Karpas-422 (cell line): ENCODE data around the gene CCL22. TPM values are rescaled to one million over a fixed set of nuclear protein-coding genes. Genes with fewer than 3 reads are reported as not detected.

Experiments used
- DNase-seq: peaks from one replicate; pipeline ENCODE4 v3.0.0-alpha.2; 2015
- H2AFZ ChIP-seq: fragments of 200-600 bp; sonication (generic); 2 replicates; pipeline ENCODE4 v1.6.1; 2014; ENCODE audit warnings: antibody characterized with exemption, low read length, mixed read lengths
- H3K27ac ChIP-seq: fragments of 200-600 bp; sonication (generic); 2 replicates; pipeline ENCODE4 v1.5.1; 2014; ENCODE audit warnings: mild to moderate bottlenecking, low read length, moderate library complexity
- H3K27me3 ChIP-seq: fragments of 200-600 bp; sonication (generic); 2 replicates; pipeline ENCODE4 v1.6.1; 2014; ENCODE audit warnings: low read length, mixed read lengths
- H3K36me3 ChIP-seq: fragments of 200-600 bp; sonication (generic); 2 replicates; pipeline ENCODE4 v1.6.1; 2014; ENCODE audit warnings: low read length, mixed read lengths; ENCODE audit not compliant: insufficient read depth
- H3K4me1 ChIP-seq: fragments of 200-600 bp; sonication (generic); 2 replicates; pipeline ENCODE4 v1.6.1; 2014; ENCODE audit warnings: mild to moderate bottlenecking, low read length, mixed read lengths
- H3K4me2 ChIP-seq: fragments of 200-600 bp; sonication (generic); 2 replicates; pipeline ENCODE4 v1.6.1; 2014; ENCODE audit warnings: low read length, low read depth, mild to moderate bottlenecking; ENCODE audit not compliant: poor library complexity, severe bottlenecking
- H3K4me3 ChIP-seq: fragments of 200-600 bp; sonication (generic); 2 replicates; pipeline ENCODE4 v1.5.1; 2014; ENCODE audit warnings: mild to moderate bottlenecking, antibody characterized with exemption, low read length, mixed read lengths
- H3K79me2 ChIP-seq: fragments of 200-600 bp; sonication (generic); 2 replicates; pipeline ENCODE4 v1.6.1; 2014; ENCODE audit warnings: mild to moderate bottlenecking, low read length, mixed read lengths
- H3K9ac ChIP-seq: fragments of 200-600 bp; sonication (generic); 2 replicates; pipeline ENCODE4 v1.6.0; 2014; ENCODE audit warnings: low read length
- H3K9me2 ChIP-seq: fragments of 200-600 bp; sonication (generic), shearing (Covaris generic); replicated peaks from 2 replicates; pipeline ENCODE4 v1.6.0; 2014; ENCODE audit warnings: mild to moderate bottlenecking, low read length, moderate library complexity; ENCODE audit not compliant: insufficient read depth
- H3K9me3 ChIP-seq: fragments of 300-700, 200-600 bp; sonication (generic); 2 replicates; pipeline ENCODE4 v1.6.1; 2014; ENCODE audit warnings: low read length, mixed read lengths
- H4K20me1 ChIP-seq: fragments of 200-600 bp; sonication (generic); 2 replicates; pipeline ENCODE4 v1.6.1; 2014; ENCODE audit warnings: mild to moderate bottlenecking, antibody characterized with exemption, low read length, low read depth; ENCODE audit not compliant: insufficient read depth
- total RNA-seq: library from RNA; depleted of rRNA; stranded (reverse); fragments of >200 nt; shearing (Covaris generic); gene quantifications from 2 replicates; pipeline ENCODE4 v1.2.3, GENCODE V29; 2014; ENCODE audit warnings: low replicate concordance

CCL22 gene
- total RNA-seq, 1 experiment from 2014 or later: not detected

DNA sequence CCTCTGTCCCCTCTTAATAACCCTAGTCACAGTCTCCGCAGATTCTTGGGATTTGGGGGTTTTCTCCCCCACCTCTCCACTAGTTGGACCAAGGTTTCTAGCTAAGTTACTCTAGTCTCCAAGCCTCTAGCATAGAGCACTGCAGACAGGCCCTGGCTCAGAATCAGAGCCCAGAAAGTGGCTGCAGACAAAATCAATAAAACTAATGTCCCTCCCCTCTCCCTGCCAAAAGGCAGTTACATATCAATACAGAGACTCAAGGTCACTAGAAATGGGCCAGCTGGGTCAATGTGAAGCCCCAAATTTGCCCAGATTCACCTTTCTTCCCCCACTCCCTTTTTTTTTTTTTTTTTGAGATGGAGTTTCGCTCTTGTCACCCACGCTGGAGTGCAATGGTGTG is 5.6 kb downstream of the CCL22 start:
- no peak overlapping the region for H3K4me3 ChIP-seq

DNA sequence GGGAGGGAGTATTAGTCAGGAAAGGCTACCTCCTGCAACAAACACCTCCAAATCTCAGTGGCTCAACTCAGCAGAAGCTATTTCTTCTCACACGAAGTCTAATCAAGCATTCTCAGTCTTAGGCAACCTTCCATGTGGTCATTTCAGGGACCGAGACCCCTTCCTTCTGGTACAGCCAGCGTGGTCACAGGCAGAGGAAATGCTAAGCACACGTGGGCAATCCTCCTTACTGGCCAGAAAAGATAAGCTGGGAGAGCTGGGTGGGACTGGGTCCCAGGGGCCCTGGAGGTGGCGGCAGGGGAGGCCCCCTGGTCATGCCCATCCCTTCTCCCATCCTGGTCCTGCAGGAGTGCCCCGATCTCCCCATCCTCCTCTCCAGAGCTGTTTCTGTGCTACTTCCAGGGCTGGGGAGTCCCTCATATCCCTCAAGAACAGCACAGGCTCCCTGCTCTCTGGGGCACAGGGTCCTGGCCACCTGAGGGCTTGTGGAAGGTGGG is 8.0 kb downstream of the CCL22 start:
- no peaks in the 10 kb centered on the region for H3K79me2 ChIP-seq
- no peak overlapping the region for H3K27ac ChIP-seq
- H4K20me1 ChIP-seq: no peaks in the 10 kb centered on the region
- H3K4me1 ChIP-seq: no peaks in the 10 kb centered on the region
- no peaks in the 10 kb centered on the region for H3K36me3 ChIP-seq
- no peaks in the 10 kb centered on the region for H3K27me3 ChIP-seq
- no peak overlapping the region for H3K4me2 ChIP-seq
- H2AFZ ChIP-seq: no peak overlapping the region
- no peaks in the 10 kb centered on the region for H3K9me2 ChIP-seq
- H3K4me3 ChIP-seq: no peak overlapping the region
- no peak overlapping the region for H3K9ac ChIP-seq
- H3K9me3 ChIP-seq: no peaks in the 10 kb centered on the region
- no peak for DNase-seq

More for the DNA sequence above, 5.6 kb downstream of the CCL22 start:
- Histone ChIP-seq H3K9me3 (no peaks in the 10 kb centered on the region), H3K27ac (no peak overlapping the region), H3K9ac (no peak overlapping the region), H4K20me1 (no peaks in the 10 kb centered on the region), H2AFZ (no peak overlapping the region), H3K9me2 (no peaks in the 10 kb centered on the region), H3K36me3 (no peaks in the 10 kb centered on the region), H3K79me2 (no peaks in the 10 kb centered on the region), H3K4me2 (no peak overlapping the region), H3K27me3 (no peaks in the 10 kb centered on the region), H3K4me1 (no peaks in the 10 kb centered on the region)
- DNase-seq: no peak

DNA sequence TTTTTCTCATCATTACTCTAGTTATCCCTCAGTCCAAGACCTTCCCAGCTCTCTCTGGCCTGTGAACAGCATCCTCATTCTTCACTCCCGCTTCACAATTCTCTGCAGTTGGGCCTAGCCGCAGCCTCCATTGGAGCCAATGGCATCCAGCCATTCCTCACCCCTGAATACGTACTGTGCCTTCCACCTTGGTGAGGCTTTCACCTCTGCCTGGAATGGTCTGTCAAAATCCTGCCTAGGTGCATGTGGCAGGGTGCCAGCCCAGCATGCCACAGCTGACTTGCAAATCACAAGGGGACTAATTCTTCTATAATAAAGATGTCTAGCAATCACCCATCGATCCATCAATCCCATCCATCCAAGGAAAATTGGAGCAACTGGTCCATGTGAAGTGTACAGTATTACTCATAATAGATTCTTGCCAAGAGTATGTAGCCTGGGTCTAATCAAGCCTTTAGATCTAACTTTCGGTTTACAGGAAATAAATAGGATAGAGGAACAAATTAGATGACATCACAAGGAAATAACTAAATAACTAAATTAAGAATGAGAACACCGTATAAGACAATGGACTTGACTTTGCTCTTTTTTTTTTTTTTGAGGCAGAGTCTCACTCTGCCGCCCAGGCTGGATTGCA is 8.7 kb downstream of the CCL22 start:
- DNase-seq: no peak
- Histone ChIP-seq H3K4me1 (no peaks in the 10 kb centered on the region), H3K9me3 (no peaks in the 10 kb centered on the region), H3K9me2 (no peaks in the 10 kb centered on the region), H3K27me3 (no peaks in the 10 kb centered on the region), H2AFZ (no peak overlapping the region), H3K27ac (no peak overlapping the region), H4K20me1 (no peaks in the 10 kb centered on the region), H3K4me2 (no peak overlapping the region), H3K79me2 (no peaks in the 10 kb centered on the region), H3K36me3 (no peaks in the 10 kb centered on the region), H3K4me3 (no peak overlapping the region), H3K9ac (no peak overlapping the region)

DNA sequence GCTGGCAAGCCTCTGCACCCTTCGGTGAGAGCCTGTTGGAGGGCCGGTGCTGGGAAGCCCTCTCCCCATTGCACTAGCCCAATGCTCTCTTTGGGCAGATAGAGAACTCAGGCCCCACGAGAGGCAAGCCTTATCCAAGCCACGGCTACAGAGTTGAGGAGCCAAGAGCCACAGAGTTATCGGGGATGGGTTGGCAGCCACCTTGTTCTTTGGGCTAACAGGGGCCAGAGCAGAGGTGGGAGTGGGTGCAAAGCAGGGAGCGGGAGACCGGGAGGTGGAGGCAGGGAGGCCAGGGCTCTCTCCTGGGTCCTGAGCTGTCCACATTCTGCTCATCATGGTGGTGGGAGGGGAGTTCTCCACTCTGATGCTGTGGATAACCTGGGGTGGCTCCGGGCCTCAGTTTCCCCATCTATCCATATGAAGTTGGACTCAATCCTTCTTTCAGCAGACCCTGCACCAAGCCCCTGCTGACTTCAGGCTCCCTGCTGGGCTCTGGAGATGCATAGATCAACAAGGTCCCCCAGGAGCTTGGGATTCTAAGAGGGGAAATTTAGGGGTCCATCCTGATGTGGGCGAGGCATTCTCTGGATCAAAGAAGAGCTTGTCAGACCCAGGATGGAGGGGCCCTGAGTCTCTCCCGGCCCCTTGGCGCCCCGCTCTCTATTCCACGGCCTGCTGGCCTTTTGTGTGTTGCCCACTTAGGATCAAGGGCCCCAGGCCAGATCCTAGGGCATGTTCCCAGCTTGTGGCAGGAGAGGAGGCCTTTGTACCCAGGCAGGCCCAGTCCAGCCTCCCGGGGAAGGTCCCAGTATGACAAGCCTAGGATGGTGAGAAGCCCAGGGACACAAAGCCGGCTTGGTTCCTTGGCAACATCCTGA is 13.2 kb downstream of the CCL22 start:
- H3K4me2 ChIP-seq: no peak overlapping the region
- no peak overlapping the region for H3K9ac ChIP-seq
- no peaks in the 10 kb centered on the region for H3K9me2 ChIP-seq
- H4K20me1 ChIP-seq: no peaks in the 10 kb centered on the region
- no peak overlapping the region for H2AFZ ChIP-seq
- no peak for DNase-seq
- H3K4me3 ChIP-seq: no peak overlapping the region
- no peak overlapping the region for H3K27ac ChIP-seq
- H3K27me3 ChIP-seq: no peaks in the 10 kb centered on the region
- H3K9me3 ChIP-seq: no peaks in the 10 kb centered on the region
- no peaks in the 10 kb centered on the region for H3K79me2 ChIP-seq
- H3K36me3 ChIP-seq: no peaks in the 10 kb centered on the region
- peaks cover under 1% of the 10 kb centered on the region; the same call in 1 of the 2 replicates for H3K4me1 ChIP-seq

DNA sequence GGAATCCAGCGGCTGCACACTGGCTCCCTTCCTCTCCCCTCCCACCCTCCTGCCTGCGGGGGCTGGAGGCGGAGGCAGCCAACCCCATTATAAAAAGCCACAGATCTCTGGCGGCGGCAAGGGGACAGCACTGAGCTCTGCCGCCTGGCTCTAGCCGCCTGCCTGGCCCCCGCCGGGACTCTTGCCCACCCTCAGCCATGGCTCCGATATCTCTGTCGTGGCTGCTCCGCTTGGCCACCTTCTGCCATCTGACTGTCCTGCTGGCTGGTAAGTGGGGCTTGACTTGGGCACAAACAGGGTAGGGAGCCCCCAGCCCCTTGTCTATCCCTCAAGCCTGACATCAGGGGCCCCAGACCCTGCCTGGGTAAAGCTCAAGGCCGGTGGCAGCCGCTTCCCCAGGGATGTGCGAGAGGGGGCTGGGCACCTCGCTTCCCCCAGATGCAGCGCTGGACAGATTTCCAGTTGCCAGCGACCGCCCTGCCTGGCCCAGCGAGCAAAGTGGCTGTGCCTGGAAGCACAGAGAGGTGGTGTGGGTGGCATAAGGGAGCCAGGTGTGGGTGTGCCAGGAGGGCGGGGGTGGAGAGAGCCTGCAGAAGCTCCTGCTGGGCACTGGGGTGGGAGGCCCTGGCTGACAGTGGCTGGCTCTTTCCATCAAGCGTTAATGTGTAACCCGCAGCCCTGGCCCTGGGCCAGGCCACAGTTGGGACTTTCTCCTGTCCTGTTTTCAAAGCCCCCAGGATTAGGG is 14.0 kb downstream of the CCL22 start, which contains the start of gene CX3CL1:
Gene CX3CL1, plus strand, starts transcription at position 119 of the 745 bp plus-strand sequence. Its CDS starts 79 bp downstream, at position 198.
- Histone ChIP-seq H2AFZ (no peak within 1 kb of the TSS), H3K27me3 (no peaks in the 10 kb centered on the region), H3K36me3 (no peaks in the 10 kb centered on the region), H3K9me2 (no peaks in the 10 kb centered on the region), H3K9ac (no peak within 1 kb of the TSS), H3K4me3 (no peak within 1 kb of the TSS), H4K20me1 (no peaks in the 10 kb centered on the region), H3K79me2 (no peaks in the 10 kb centered on the region), H3K9me3 (no peaks in the 10 kb centered on the region), H3K4me2 (no peak within 1 kb of the TSS), H3K27ac (no peak within 1 kb of the TSS), H3K4me1 (peaks cover 9% of the 10 kb centered on the region)
- no peak for DNase-seq

DNA sequence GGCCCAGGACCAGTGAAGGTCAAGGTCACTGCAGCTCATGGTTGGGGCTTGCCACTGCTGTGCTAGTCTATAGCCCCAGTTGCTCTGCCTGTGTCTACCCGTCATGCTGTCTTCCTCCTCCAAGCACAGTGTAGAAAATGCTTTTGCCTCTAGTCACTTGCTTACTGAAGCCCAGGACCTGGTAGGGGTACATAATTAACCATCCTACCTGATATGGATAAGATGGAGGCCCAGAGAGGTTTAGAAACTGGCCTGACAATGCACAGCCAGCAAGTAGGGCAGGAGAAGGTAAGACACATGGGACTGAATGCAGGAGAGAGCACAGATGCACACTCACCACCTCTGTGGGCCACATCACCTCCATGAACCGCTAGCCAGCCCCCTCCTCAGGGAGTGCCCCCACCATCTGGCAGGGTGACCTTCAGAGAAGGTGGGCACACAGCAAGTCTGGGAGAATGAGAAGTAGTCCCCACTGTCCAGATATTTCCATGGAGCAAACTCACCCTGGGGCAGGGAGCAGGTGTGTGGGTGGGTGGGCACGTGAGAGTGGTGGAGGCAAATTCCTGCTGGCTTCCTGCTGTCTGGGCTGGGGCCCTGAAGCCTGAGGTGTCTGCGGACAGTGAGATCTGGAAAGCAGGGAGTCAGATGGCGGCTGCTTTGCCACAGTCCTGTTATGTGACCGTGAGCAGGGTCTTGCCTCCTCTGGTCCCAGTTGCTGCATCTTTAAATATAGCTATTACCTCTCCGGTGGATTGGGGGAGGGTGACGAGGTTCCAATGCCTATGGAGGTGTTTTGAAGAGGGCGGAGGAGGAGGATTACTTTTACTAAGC is 14.7 kb downstream of the CCL22 start:
- Histone ChIP-seq H3K9me2 (no peaks in the 10 kb centered on the region), H3K27ac (no peak overlapping the region), H4K20me1 (no peaks in the 10 kb centered on the region), H3K79me2 (no peaks in the 10 kb centered on the region), H3K9me3 (no peaks in the 10 kb centered on the region), H3K4me3 (no peak overlapping the region), H3K4me2 (no peak overlapping the region), H3K9ac (no peak overlapping the region), H3K27me3 (no peaks in the 10 kb centered on the region), H2AFZ (no peak overlapping the region), H3K36me3 (no peaks in the 10 kb centered on the region), H3K4me1 (peaks cover 15% of the 10 kb centered on the region)
- no peak for DNase-seq

DNA sequence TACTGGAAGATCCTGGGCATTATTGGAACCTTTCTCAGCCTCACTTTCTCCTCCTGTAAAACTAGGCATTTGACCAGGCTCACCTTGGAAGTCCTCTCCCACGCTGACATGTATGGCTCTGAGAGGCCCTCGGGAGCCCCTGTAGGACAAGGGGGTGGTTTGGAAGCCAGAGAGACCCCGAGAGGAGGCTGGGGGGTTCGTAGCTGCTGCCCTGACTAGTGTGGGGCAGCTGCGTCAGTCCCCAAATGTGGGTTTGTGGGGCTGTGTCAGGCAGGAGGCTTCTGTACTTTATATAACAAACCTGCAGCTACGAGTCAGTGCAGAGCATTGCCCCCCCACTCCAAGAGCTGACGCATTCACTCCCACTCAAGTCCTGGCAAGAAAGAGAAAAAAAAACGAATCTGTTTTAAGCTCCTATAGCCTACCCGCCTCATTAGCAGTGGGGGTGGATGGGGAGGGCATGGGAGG is 15.5 kb downstream of the CCL22 start:
- H3K27ac ChIP-seq: no peak overlapping the region
- H4K20me1 ChIP-seq: no peaks in the 10 kb centered on the region
- H2AFZ ChIP-seq: no peak overlapping the region
- DNase-seq: no peak
- H3K27me3 ChIP-seq: no peaks in the 10 kb centered on the region
- no peak overlapping the region for H3K4me2 ChIP-seq
- H3K79me2 ChIP-seq: no peaks in the 10 kb centered on the region
- H3K9ac ChIP-seq: no peak overlapping the region
- H3K9me2 ChIP-seq: no peaks in the 10 kb centered on the region
- H3K36me3 ChIP-seq: no peaks in the 10 kb centered on the region
- H3K4me3 ChIP-seq: no peak overlapping the region
- H3K4me1 ChIP-seq: peaks cover 15% of the 10 kb centered on the region
- H3K9me3 ChIP-seq: no peaks in the 10 kb centered on the region
